Esophagus (tissue), 2 donors: ENCODE results near the gene TBX21. TPM values are rescaled to one million over a fixed set of nuclear protein-coding genes. Genes with fewer than 3 reads are reported as not detected.

Experiments
- H3K27ac ChIP-seq, 2 donors: one replicate each; pipeline ENCODE4 v1.5.1; 2013; ENCODE audit warnings: low read depth in 2 of 2, mild to moderate bottlenecking in 2 of 2, inconsistent platforms in 1 of 2, low read length in 1 of 2, moderate library complexity in 1 of 2
- H3K27me3 ChIP-seq, 2 donors: one replicate each; pipeline ENCODE4 v1.6.1; 2013; ENCODE audit warnings: low read length in 2 of 2, control low read depth in 1 of 2, mild to moderate bottlenecking in 1 of 2; ENCODE audit not compliant: insufficient read depth in 2 of 2, control insufficient read depth in 1 of 2
- H3K36me3 ChIP-seq, 2 donors: one replicate each; pipeline ENCODE4 v1.6.1; 2013; ENCODE audit warnings: low read length in 1 of 2; ENCODE audit not compliant: control insufficient read depth in 2 of 2, insufficient read depth in 2 of 2
- H3K4me1 ChIP-seq, 2 donors: one replicate each; pipeline ENCODE4 v1.6.1; 2013; ENCODE audit warnings: low read length in 1 of 2; ENCODE audit not compliant: control insufficient read depth in 2 of 2, insufficient read depth in 2 of 2
- H3K4me3 ChIP-seq, 2 donors: one replicate each; pipeline ENCODE4 v1.5.1; 2013; ENCODE audit warnings: low read length in 2 of 2, mild to moderate bottlenecking in 2 of 2, low read depth in 1 of 2, moderate library complexity in 1 of 2
- H3K9me3 ChIP-seq, 2 donors: one replicate each; pipeline ENCODE4 v1.6.1; 2013; ENCODE audit warnings: mild to moderate bottlenecking in 2 of 2, low read depth in 1 of 2, low read length in 1 of 2, moderate library complexity in 1 of 2; ENCODE audit not compliant: control insufficient read depth in 2 of 2, insufficient read depth in 1 of 2
- WGBS, 2 donors: extraction: QIAGEN DNeasy Blood & Tissue Kit; methylation state at CpG; one replicate each; pipeline ENCODE4 v1.1.7; 2013; 5-methylcytosine and 5-hydroxymethylcytosine counted together
- polyA plus RNA-seq, 2 donors: library from polyadenylated mRNA; stranded (reverse); fragments of 200-250 nt; gene quantifications; one replicate each; pipeline ENCODE4 v1.2.3, GENCODE V29; 2013
- donor health status: healthy with polysubstance abuse.
- donor health status: Bipolar disorder and iron deficiency.

TBX21 gene
- polyA plus RNA-seq, 2 donors, result 0.18 to 0.24 TPM

- peaks cover 2% of the 10 kb centered on the region in 2 donors for H3K36me3 ChIP-seq
- WGBS, 2 donors, result 65 to 67% methylated on average over 5 of the region's 5 CpGs
- no peaks in the 10 kb centered on the region for H3K27me3 ChIP-seq
- no peak overlapping the region for H3K4me3 ChIP-seq
- no peaks in the 10 kb centered on the region for H3K9me3 ChIP-seq
- H3K4me1 ChIP-seq, result no peaks in the 10 kb centered on the region
- no peak overlapping the region for H3K27ac ChIP-seq
Measured at GRCh38 chr17:47712330-47713023, 20.6 kb upstream of the TBX21 start.

GRCh38 chr17:47713980-47714700 is 18.9 kb upstream of the TBX21 start:
- Histone ChIP-seq H3K27ac (no peak overlapping the region), H3K4me3 (no peak overlapping the region), H3K36me3 (peaks cover 2% of the 10 kb centered on the region in 2 donors), H3K4me1 (no peaks in the 10 kb centered on the region), H3K9me3 (no peaks in the 10 kb centered on the region), H3K27me3 (no peaks in the 10 kb centered on the region)
- WGBS, 2 donors, result 42 to 45% methylated on average over 15 of the region's 15 CpGs

- H3K36me3 ChIP-seq, result peaks cover 2% of the 10 kb centered on the region in 2 donors
- no peaks in the 10 kb centered on the region for H3K4me1 ChIP-seq
- H3K4me3 ChIP-seq, result no peak overlapping the region
- H3K9me3 ChIP-seq, result no peaks in the 10 kb centered on the region
- no peaks in the 10 kb centered on the region for H3K27me3 ChIP-seq
- 68% methylated on average over 6 of the region's 6 CpGs for WGBS, 2 donors
- no peak overlapping the region for H3K27ac ChIP-seq
Measured at GRCh38 chr17:47714773-47715396, 18.2 kb upstream of the TBX21 start.

DNA sequence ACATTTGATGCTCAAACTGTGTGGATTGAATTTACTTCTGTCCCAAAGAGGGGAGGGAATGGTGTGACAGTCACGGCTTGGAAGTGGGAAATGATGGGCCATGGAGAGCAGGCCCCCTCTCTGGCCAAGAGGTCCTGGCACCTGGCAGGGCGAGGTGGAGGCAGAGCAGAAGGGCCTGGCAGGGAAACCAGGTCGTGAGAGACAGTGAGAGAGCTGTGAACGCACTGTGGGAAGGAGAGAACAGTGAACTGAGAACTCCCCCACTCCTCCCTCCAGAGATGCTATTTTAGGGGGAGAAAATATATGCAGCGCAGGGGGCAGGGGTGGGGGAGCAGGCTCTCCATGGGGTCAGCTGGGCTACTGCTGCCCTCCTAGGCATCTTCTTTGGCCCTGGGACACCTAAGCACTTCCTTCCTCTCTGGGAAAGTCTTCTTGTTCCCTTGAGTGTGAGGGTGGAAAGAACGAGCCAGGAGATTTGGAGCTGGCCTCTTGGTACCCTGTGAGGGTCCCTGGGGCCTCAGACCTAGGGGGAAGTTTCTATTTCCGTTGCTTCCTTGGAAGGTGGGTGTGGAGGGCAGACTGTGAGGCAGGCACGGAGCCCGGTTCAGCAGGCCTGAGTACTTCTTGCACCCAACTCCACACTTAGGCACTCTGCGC is 17.2 kb upstream of the TBX21 start:
- Histone ChIP-seq H3K27me3 (peaks cover 0 to under 1% of the 10 kb centered on the region in 2 donors), H3K4me1 (peaks cover 0 to 2% of the 10 kb centered on the region in 2 donors), H3K9me3 (no peaks in the 10 kb centered on the region), H3K27ac (no peak overlapping the region), H3K36me3 (no peaks in the 10 kb centered on the region), H3K4me3 (no peak overlapping the region)
- 73 to 77% methylated on average over 10 of the region's 10 CpGs for WGBS, 2 donors

DNA sequence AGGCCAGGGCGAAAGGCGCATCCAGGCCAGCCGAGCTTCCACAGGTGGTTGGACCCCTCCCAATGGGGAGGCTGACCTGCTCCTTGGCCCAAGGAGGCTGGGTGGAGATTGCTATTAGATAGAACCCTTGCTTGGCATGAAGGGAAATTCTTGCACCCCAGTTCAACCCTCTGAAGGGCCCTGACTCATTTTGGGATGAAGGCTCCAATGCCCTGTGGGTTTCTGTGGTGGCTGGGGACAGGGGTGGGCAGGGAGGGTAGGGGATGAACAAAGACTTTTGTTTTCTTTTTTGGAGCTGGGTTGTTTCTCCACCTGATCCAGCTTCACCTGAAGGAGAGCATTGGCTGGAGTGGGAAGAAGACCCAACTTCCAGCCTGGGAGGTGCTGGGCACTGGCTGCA is 16.7 kb upstream of the TBX21 start:
- Histone ChIP-seq H3K36me3 (no peaks in the 10 kb centered on the region), H3K27ac (no peak overlapping the region), H3K4me3 (no peak overlapping the region), H3K9me3 (no peaks in the 10 kb centered on the region), H3K27me3 (peaks cover 0 to 3% of the 10 kb centered on the region in 2 donors), H3K4me1 (peaks cover 0 to 4% of the 10 kb centered on the region in 2 donors)
- 76 to 84% methylated on average over 3 of the region's 3 CpGs for WGBS, 2 donors

GRCh38 chr17:47717261-47717697 is 15.8 kb upstream of the TBX21 start:
- H3K4me3 ChIP-seq, result no peak overlapping the region
- peaks cover 0 to 3% of the 10 kb centered on the region in 2 donors for H3K27me3 ChIP-seq
- WGBS, 2 donors, result 50 to 58% methylated on average over 2 of the region's 2 CpGs

GRCh38 chr17:47717979-47718621 is 14.9 kb upstream of the TBX21 start:
- peaks cover 0 to 4% of the 10 kb centered on the region in 2 donors for H3K4me1 ChIP-seq

More at GRCh38 chr17:47717261-47717697, 15.8 kb upstream of the TBX21 start:
- no peak overlapping the region for H3K27ac ChIP-seq
- peaks cover 0 to 4% of the 10 kb centered on the region in 2 donors for H3K4me1 ChIP-seq
- H3K36me3 ChIP-seq, result no peaks in the 10 kb centered on the region
- no peaks in the 10 kb centered on the region for H3K9me3 ChIP-seq

DNA sequence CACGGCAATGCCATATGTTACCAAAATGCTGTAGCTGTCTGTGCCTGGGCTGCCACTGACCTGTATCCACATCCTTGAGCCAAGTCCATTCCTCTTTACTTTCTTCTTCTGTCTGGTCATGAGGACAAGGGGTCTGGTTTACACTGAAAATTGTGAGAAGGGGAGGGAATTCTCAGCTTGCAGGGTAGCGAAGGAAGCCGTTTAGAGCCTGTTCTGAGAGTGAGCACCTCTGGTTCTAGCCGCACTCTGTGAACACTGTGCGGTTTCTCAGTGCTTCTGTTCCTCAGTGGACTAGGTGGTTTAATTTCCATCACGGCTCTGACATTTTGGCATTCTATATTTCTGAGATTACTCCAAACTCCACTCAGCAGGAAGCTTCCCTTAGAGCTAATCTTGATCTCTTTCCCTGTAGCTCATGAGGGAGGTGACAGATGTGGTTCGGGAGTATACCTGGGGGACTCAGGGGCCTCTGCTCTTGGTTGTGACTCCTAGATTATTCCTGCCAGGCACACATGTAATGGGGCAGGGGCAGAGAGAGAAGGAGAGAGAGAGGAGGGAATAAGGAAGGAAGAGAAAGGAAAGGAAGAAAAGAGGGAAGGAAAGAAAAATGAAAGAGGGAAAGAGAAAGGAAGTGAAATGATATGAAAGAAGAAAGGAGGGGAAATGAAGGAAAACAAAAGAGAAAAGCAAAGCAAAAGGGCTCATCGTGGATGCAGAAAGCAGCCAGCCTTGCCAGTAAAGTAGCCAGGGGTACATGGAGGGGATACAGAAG is 14.2 kb upstream of the TBX21 start:
- Histone ChIP-seq H3K4me1 (peaks cover 0 to 4% of the 10 kb centered on the region in 2 donors), H3K9me3 (no peaks in the 10 kb centered on the region), H3K4me3 (no peak overlapping the region), H3K27ac (no peak overlapping the region), H3K27me3 (peaks cover 0 to 3% of the 10 kb centered on the region in 2 donors), H3K36me3 (no peaks in the 10 kb centered on the region)
- 54% methylated on average over 8 of the region's 8 CpGs for WGBS, 2 donors

More at GRCh38 chr17:47717979-47718621, 14.9 kb upstream of the TBX21 start:
- Histone ChIP-seq H3K27ac (no peak overlapping the region), H3K36me3 (no peaks in the 10 kb centered on the region), H3K9me3 (no peaks in the 10 kb centered on the region), H3K4me3 (no peak overlapping the region), H3K27me3 (peaks cover 0 to 3% of the 10 kb centered on the region in 2 donors)
- 23 to 28% methylated on average over 9 of the region's 9 CpGs for WGBS, 2 donors
